ENCODE data around the gene CNTFR.

Gene CNTFR

DNA sequence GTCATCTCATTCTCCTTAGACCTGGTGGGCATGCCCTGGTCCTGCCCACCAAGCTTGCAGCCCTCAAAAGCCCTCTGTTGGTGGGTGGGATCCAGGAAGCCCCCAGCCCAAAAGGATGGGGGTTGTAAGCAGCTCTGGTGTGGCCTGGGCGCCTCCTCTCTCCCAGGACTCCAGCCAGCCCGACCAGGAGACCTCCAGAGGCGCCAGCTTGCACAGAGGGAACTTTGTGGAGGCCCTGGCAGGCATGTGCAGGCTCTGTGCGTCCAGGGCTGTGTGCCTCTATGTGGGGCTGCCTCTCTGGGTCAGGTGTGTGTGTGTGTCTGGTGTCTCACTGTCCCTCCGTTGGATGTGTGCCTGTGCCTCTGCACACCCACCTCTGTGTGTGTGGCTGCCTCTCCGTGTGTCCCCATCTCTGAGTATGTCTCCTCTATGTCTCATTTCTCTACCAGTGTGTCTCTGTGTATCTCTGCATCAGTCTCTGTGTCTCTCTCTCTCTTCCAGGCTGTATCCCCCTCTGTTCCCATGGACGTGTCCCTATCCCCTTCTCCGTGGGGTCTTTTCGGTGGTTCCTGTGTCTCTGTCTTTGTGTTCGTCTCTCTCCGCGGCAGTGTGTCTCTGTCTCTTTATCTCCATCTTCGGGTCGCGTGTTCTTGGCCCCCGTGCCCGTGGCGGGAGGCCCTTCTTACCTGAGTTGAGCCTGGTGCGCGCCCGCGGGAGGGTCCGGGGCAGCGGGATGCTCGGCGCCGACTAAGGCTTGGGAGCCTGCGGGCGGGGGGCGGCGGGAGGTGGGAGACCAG is 67.2 kb downstream of the CNTFR start:
- no peak for DNase-seq

GRCh38 chr9:34521406-34522045 is 68.0 kb downstream of the CNTFR start:
- no peak for DNase-seq

GRCh38 chr9:34520505-34521385 is 68.8 kb downstream of the CNTFR start:
- DNase-seq: no peak

DNA sequence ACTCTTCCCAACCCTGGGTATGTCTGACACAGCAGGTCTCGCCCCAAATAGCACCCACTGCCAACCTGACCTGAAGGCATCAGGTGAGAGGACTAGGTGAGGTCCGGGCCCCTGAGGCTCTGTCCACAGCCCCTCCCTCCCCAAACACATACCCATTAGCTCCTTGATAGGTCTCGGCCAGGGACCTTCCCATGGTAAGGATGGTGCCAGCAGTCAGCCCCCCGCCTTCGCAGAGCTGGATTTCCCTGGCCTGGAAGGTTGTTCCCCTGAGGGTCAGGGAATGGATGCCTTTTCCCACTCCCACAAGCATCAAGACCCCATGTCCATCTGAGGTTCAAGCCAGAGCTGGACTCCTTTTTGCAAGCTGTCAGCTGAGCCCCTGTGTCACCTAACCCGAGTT is 69.4 kb downstream of the CNTFR start:
- DNase-seq: no peak

DNA sequence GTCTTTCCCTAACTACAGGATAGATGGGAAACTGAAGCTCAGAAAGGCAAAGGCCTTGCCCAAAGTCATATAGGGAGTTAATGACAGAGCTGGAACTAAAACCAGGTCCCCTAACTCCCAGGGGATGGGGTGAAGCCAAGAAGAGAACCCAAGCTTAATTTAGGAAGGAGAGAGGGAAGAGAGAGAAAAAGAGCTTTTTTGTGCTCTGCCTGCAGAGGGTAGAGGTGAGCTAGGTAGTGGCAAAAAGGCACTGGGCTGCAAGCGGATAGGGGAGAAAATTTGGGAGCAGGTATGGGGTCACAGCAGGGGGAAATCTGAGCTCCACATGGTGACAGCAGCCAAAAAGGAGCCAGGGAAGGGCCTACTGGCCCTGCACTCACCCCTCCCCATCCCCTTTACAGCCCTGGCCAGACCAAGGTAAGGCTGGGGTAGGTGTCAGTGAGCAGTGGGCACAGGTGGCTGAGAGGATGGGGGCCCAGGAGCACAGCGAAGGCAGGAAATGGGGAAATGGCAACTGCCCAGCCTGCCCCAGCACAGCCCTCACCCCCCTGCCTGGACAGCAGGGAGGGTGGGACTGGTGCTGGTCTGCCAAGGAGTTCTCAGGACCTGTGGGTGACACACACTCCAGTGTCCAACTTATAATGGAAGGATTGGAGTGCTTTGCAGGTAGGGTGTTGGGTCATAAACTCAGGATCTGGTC is 70.1 kb downstream of the CNTFR start:
- no peak for DNase-seq

DNA sequence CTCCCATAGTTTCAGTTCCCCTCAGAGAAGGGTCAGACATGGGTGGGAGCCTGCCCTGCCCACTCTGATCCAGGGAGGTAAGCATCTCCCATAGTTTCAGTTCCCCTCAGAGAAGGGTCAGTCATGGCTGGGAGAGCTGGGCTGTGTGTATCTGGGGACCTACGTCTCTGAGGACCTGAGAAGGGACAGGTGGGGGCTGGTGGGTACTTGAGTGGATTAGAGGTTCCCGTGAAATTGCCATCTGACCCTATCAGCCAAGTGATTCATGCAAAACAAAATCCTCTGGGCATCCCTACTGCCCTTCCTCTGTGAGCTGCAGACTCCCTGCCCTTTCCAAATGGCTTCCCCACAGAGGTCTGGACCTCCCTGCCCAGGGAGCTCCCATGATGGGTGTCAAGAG is 70.6 kb downstream of the CNTFR start:
- DNase-seq: no peak

GRCh38 chr9:34518110-34518616 is 71.4 kb downstream of the CNTFR start:
- DNase-seq: no peak

DNA sequence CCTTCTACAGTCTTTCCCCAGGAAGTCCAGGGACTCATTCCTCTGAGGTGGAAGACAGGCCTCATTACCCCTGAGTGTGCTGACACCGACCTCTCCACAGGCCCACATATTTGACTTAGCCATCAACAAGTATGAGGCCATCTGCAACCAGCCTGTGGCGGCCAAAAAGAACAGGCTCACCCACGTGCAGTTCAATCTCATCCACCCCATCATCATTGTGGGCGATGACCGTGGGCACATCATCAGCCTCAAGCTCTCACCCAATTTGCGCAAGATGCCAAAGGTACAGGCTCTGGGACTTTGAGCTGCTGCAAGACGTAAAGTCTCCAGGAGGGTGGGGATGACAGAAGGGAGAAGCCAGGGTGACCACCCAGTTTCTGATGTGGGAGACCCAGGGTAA is 72.3 kb downstream of the CNTFR start:
- DNase-seq: no peak

- no peak for DNase-seq
Observed at GRCh38 chr9:34515959-34516358, 73.6 kb downstream of the CNTFR start.

- no peak for DNase-seq
Observed at GRCh38 chr9:34514816-34515215, 74.7 kb downstream of the CNTFR start.

DNA sequence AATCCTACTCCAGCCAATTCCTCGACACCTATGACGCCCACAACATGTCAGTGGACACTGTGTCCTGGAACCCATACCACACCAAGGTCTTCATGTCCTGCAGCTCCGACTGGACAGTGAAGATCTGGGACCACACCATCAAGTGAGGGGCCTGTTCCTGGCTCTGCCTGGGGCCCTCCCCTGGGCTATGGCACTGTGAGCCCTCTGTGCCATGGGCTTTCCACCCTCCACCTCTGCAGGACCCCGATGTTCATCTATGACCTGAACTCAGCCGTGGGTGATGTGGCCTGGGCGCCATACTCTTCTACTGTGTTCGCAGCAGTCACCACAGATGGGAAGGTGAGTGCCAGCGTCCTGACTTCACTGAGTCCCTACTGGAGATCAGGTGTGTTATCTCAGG is 75.1 kb downstream of the CNTFR start:
- DNase-seq: no peak

DNA sequence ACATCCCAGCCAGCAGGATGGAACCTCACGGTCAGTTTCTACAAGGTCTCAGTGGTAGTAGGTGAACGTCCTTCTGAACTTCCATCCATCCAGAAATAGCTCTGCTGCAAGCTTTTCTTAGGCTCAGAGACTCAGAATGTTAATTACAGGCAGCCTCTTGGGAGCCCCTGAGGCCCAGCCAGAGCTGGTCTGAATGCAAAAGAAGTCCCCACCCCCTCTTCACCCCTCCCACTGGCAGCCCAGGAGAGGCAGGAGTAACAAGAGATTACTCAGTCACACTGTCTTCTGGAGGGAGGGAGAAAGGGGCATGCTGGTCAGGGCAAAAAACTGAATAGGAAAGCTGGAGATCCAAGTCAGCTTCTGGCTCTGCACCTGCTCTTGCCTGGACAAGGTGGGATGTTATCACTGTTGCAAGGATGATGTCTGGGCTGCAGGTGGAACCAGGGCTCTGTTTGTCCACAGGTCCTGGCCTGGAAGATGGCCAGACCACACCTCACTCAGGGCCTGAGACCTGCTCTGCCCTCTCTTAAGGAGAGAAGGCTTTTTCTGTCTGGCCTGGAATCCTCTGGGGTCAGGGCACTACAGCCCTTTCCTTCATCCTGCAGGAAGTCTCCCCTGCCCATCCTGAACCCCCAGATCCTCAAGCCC is 75.8 kb downstream of the CNTFR start:
- DNase-seq: no peak

DNA sequence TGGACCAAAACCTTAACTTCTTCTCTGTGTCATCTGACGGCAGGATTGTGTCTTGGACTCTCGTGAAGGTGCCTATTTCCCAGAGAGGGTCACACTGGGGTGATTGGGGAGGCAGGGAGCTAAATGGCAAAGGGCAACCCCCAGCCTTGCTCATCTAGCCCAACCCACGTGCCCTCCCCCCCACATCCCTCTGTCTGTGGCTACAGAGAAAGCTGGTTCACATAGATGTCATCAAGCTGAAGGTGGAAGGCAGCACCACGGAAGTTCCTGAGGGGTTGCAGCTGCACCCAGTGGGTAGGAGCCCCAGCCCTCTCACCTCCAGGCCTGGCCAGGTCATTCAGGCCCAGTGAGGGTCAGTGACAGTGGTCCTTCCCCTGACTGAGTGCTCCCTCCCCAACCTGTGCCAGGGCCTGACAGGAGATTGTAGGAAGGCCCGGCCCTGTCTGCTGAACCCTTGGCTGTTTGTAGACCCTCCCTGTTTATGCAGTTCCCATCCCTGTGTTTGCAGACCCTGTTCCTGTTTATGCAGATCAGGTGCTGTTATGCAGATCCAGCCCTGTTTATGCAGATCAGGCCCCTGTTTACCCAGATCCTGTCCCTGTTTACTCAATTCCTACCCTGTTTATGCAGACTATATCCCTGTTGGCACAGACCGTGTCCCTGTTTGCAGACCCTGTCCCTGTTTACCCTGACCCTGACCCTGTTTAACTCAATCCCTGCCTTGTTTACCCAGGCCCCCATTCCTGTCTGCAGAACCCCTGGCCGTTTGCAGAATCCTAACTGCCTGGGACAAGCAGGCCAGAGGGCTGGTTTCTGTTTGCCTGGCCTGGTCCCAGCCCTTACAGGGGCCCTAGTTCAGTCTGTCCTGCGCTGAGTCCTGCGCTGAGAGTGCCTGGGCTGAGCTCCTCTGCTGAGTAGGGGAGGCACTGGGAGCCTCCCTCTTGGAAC is 77.1 kb downstream of the CNTFR start:
- no peak for DNase-seq

GRCh38 chr9:34510497-34511468 is 78.7 kb downstream of the CNTFR start:
- DNase-seq: no peak

GRCh38 chr9:34508951-34509350 is 80.6 kb downstream of the CNTFR start:
- DNase-seq: no peak

DNA sequence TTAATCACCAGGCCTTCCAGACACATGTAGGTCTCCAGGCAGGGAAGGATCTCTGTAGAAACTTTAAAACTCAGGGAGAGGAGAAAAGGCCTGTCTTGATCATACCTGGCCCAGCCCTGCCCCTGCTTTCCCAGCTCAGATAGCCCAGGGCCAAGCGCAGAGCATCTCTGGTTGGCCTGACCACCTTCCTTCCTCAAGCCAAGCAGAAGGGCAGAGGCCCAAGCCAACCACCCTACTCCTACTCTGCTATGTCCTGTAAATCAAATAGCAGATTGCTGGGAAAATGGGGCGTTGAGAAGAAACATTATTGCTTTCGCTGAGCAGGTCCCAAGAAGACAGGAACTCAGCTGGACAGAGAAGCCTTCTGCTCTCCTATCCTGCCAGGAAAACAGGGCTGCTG is 81.1 kb downstream of the CNTFR start:
- no peak for DNase-seq

DNA sequence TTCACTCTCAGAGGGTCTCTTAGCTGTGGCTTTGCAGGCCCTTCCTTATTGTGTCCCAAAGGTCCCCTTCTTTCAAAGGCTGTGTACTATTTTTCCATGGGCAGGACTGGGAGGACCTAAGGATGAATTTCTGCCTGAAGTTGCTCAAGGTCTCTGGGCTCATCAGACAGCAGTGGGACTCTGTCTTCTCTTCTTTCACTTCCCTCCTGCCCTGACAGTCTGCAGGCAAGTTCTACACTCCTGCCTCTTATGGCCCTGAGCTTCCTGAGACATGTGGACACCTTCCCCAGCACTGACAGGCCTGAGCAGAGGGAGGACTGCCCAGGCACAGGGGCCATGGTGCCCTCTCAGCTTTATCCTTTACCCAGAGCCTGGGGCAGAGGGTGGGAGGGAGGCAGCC is 81.6 kb downstream of the CNTFR start:
- no peak for DNase-seq

- DNase-seq: no peak
Observed at GRCh38 chr9:34507556-34507955, 82.0 kb downstream of the CNTFR start.

GRCh38 chr9:34506623-34507022 is 82.9 kb downstream of the CNTFR start:
- DNase-seq: no peak
